GM20431 (cell line): ENCODE results near the gene GABRG2.
"Not testable (repeated sequence)": the region's sequence is repeated elsewhere in the genome, so short reads cannot be mapped to it uniquely, and the experiment has no call there.

Experiments used
- in situ Hi-C: fragments of 300-500 bp; cut with MseI, MboI; formaldehyde crosslinking; loops from one replicate; pipeline ENCODE4 v1.15.0; 2020; ENCODE audit warnings: low sequenced_read_pairs; ENCODE audit not compliant: unreplicated experiment

Gene GABRG2

DNA sequence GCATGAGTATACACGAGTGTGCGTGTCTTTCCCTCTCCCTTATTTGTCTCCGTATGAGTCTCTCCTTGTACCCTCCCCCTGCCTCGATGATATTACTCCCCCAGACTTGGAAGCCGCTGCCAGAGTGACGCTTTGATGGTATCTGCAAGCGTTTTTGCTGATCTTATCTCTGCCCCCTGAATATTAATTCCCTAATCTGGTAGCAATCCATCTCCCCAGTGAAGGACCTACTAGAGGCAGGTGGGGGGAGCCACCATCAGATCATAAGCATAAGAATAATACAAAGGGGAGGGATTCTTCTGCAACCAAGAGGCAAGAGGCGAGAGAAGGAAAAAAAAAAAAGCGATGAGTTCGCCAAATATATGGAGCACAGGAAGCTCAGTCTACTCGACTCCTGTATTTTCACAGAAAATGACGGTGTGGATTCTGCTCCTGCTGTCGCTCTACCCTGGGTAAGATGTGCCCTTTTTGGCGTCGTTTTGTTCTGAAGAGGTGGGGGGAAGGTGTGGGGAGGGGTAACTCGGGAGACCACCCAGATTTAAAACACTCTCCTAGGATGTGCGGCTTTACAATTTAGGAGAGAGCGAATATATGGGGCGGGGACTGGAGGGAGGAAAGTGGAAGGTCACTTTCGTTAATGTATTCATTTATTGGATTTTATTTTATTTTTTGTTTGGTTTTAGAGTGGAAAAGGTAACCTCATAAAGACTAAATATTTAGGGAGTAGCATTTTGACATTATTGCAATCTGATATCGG, at the start of gene GABRG2:
Gene GABRG2 (plus strand): TSS at position 119 of the 757 bp plus-strand sequence. CDS start 227 bp downstream, at position 346.
- in situ Hi-C loops = no loop called here

DNA sequence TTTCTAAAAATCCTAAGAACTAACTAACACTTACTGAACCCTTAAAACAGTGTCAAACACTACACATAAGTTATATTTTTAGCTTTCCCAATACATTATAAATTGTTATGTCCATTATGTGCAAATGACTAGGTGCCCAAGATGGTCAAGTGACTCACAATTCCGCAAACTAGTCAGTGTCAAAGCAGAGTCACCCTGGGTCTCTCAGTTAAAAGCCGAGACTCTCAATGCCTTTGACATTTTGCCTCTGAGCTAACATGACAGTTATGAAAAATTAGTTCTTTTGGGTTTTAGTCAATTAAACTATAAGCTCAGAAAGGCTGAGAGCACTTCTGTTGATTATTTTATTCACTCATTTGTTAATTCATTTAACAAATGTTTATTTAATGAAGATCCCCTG, 42.3 kb upstream of the GABRG2 start:
- in situ Hi-C loops = no loop called here

DNA sequence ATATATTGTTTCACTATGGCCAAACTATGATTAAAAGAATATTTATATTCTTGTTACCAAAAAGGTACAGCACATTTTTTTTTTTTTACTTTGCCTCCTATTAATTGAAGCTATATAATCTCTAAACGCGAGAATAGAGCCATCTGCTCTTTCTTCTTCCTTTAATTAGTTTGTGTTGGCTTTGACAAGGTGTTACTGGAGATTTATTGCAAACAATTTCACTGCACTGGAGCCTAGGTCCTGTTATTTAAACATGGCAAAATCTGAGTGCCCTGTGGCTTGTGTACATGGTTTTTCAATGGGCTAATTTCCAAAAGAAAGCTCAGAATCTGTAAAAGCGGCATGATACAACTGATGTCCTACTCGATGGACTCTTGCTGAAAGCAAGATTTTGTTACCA, 40.8 kb upstream of the GABRG2 start:
- in situ Hi-C loops = no loop called here

DNA sequence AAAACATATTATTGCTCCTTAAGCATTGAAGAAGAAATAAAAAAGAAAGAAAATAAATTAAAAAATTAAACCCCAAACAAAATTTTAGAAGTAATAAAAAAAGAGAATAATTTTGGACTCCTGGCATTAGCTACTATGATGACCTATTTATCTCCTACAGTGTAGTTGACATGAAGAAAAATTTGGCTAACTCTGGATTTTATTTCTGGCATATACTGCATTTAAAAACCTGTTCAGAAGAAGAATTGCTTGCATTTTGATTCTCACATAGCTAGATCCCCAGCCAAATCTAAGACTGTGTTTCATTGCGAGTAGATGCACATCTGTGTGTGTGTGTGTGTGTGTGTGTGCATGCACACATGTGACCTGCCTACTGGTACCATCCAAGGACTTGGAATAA, 30.1 kb upstream of the GABRG2 start:
- in situ Hi-C loops = no loop called here

DNA sequence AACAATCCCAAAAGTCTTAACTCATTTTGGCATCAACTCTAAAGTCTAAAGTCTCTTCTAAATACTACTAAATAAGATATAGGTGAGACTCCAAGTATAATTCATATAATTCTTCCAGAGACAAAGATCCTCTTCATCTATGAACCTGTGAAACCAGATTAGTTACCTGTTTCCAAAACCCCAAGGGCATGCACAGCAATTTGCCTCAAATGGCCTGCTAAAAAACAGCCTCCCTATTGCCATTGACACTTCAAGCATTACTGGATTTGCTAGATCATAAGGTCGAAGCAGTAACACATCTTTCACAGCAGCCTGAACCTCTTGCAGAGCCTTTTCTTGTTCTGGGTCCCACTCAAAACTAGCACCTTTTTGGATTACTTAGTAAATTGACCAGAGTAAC, 20.3 kb upstream of the GABRG2 start:
- in situ Hi-C loops = no loop called here

DNA sequence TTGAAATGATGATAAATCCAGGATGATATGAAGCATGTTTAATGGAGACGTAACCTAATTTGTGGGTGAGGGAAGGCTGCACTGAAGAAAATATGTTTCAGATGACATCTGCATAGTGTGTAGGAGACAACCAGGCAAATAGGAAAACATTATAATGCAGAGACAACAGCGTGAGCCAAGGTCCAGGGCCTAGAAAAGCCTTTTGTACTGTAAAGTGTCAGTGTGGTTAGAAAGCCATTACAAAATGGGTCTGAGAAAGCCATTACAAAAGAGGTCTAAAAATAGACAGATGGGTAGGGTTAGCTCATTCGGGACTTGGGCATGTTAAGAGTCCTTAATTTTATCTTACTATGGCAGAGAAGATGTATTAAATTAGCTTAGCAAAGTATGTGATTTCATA, 14.9 kb upstream of the GABRG2 start:
- in situ Hi-C loops = no loop called here

DNA sequence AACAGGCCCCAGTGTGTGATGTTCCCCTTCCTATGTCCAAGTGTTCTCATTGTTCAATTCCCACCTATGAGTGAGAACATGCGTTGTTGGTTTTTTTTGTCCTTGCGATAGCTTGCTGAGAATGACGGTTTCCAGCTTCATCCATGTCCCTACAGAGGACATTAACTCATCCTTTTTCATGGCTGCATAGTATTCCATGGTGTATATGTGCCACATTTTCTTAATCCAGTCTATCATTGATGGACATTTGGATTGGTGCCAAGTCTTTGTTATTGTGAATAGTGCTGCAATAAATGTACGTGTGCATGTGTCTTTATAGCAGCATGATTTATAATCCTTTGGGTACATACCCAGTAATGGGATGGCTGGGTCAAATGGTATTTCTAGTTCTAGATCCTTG, 12.5 kb upstream of the GABRG2 start:
- in situ Hi-C loops = not testable (repeated sequence)

DNA sequence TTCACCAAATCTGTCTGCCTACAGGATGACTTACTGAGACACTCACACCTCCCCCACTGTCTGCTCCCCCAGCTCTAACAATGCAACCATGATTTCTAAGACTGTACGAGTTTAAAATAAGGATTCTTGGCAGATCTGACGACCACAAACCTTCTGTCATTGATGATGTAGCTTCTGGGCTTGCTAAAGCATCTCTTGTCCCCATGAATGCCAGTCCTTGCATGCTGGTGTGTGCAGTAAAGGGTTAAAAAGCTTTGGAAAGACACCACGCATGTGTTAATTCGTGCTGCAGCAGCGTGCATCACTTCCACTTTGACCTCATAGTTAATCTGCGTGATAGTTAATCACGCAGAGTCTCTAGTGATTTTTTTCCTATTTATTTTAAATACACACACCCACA, 411 bp upstream of the GABRG2 start:
- in situ Hi-C loops = no loop called here

DNA sequence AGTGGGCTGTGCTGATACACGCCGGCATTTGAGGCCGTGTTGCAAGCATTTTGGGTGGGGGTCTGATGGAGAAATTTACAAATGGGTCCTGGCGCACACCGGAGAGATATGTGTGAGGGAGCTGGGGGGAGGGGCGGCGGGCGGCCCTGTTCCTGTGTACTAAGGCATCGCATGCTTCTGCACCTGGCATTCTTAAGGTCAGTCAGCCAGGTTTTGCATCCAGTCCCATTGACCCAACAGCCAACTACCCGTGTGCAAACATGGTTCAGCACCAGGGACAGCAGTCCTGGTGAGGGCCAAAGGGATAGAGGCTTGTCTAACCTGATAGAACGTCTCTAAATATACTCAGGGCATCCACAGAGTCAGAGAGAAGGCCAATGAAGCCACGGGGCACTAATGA, 839 bp downstream of the GABRG2 start:
- in situ Hi-C loops = no loop called here

DNA sequence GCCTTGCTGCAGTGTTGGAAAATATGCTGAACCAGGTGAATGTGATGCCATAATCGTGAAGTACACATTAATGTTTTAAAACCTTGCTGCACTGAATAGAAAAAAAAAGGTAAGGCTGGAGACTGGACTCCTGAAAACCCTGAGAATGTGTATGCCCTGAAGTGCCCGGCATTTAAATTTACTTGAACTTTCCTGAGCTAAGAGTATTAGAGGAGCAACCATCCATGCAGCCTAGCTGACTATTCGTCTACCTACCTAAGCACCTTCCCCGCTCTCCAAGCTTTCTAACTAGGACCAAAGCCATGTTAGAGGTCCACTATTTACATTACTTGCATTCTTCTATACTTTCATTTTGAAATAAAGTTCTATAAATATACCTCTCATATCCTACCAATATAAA, 1.4 kb downstream of the GABRG2 start:
- in situ Hi-C loops = no loop called here

DNA sequence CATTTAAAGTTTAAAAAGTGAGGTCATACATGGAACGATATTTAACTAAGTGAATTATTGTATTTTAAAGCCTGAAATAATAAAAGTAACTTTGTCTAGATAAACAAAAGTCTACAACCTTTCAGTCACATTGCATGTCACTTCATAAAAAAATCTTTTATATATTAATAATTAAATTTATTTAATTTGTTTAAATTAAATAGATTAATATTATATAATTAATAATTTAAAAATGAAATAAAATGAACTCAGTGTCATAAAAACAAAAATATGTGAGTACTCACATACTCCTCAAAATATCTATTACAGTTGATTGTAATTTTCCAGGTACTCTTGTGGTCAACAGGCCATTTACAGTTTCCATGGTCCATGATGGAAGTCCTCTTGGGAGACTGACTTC, 11.2 kb downstream of the GABRG2 start:
- in situ Hi-C loops = no loop called here

DNA sequence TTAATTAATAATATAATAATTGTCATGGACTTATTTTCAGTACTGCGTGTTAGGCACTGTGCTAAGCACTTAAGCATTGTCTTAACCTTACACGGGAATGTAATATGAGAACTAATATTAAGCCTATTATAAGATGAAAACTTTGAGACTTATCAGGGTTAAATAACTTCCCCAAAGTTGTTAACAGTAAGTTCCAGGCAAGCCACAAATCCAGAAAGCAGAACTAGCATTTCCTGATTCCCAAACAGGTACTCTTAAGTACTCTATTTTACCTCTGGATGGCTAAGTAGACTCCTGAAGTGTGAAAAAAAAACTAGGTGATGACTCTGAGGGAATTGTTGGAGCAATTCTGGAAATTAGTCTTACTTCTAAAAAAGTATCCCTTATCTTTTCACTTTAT, 23.8 kb downstream of the GABRG2 start:
- in situ Hi-C loops = no loop called here

DNA sequence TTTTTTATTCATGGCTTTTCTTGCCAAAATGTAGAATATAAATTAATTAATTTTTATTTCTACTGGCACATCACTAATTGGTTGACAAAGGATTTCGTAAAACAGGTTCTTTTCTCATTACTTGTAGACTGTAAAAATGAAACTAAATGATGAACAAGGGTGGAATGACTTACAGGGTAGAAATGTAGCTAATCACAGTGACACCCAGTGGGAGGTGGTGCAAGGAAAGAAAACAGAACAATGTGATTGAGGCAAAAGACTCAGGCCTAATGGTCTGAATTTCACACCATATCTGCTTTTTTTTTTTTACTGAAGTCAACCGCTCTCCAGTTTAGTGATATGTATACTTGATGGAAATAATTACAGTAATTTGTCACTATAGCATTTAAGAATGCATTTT, 28.9 kb downstream of the GABRG2 start:
- in situ Hi-C loops = no loop called here

DNA sequence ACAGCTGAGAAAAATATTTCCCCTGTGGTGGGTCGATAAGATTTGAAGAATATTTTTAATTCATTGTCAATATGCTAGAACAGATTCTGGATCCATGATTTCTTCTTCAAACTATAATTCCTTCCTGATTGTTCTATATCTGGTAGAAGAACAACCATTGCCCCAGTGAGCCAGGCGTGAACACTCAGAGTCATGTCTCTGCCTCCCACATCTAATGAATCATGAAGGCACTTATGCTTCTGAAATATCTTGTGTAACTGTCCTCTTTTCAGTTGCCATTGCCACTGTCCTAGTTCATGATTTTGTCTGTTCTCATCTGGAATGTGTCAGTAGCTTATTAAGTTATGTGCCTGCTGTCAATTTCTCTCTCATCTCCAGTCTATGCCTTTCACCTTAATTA, 40.0 kb downstream of the GABRG2 start:
- in situ Hi-C loops = no loop called here

DNA sequence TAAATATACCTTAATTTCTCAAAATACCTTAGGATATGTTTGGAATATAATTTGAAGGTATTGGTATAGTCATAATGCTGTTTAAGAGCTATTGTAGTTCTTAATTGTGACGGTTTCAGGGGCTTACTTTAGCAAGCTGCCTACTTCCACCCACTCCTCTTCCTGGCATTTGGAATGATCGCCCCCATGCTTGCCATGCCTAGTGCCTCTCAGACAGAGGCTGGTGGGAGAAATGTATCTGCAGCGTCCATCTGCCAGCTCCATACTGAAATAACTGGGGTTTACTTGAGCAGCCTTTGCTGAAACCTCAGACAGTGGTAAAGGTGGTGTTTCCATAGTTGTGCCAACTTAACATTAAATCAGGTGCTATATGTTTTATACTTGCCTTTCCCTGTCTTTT, 52.2 kb downstream of the GABRG2 start:
- in situ Hi-C loops = no loop called here

DNA sequence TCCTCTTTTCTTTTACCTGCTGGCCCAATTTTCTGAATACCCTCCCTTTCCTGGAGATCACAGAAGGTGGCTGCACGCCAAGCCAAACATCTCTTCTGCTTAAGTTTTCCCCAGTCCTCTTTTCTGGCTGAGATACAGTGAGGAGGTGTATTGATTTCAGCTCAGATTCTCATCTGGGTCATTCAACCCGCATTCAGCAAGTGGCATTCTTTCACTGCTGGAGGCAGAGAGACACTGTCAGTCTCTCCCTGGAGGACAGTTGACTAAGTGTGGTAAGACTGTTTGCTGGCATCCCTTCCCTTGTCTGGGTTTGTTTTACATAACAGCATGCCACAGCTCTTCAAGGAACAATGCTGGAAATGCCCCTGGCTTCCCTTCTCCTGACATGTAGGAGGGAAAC, 60.5 kb downstream of the GABRG2 start:
- in situ Hi-C loops = no loop called here

DNA sequence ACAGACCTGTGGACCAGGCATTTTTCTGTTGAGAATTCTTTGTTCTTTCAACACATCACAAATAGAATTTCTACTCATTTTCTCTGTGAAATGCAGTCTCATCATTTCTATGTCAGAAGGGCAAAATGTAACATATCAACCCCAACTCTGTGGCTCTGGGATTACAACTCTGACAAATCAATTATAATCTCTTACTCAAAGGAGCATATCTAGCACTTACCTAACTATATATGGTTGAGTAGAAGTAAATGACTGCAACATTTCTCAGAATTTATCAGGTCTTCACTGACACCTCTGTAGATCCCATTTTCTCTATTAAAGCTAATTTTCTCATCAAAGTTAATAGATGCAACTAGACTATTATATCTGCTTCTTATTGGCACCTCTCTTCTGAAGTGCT, 64.8 kb downstream of the GABRG2 start:
- in situ Hi-C loops = no loop called here

DNA sequence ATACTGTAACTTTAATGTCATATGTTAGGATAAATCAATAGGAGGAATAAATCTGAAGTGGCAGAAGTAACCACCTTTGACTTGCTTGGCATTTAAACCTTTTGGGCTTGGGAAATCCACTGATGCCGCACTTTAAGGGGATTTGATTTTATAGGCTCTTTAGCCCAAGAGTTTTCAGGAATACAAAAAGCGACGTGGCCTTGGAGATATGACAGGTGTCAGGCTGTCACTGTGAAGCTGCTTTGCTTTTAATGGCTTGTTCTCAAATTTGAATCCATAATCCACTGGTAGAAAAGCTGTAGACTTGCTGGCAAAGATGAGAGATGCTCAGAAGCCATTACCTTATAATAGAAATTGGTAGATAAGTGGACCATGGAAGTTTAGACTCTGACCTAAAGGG, 71.6 kb downstream of the GABRG2 start:
- in situ Hi-C loops = no loop called here

DNA sequence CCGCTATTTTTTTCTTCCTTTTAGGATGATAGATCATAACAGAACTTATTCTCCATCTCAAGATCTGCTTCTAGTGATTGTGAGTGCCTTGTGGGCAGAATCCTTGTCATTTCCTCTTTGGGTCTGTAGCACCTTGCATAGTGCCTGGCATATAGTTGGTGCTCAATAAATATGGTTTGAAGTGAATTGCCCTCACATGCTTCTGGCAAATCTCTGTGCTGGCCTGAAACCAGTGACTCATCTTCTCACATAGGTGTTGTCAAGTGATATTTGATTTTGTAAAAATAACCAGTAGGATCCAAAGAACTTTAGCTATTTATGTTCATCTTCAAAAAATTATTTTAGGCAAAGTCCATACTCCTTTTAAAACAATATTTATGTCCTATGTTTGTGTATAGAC, 86.7 kb downstream of the GABRG2 start:
- in situ Hi-C loops = no loop called here

DNA sequence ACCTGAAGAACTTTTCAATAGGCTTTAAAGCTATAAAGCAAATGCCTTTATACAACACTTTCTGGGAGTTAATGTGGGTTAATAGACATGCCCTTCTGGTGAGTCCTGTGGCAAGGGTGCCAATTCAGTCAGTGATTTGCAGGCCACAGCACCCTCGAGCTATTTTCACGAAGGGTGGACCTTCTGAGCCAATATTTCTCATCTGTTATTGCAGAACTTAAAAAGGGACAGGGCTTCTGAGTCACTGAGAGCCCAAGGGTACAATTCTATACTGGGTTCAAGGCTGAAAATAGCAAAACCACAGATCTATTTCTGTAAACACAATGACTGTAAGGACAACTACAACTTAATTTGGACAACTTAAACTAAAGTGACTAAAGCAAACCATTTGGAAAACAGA, 92.8 kb downstream of the GABRG2 start:
- in situ Hi-C loops = no loop called here

DNA sequence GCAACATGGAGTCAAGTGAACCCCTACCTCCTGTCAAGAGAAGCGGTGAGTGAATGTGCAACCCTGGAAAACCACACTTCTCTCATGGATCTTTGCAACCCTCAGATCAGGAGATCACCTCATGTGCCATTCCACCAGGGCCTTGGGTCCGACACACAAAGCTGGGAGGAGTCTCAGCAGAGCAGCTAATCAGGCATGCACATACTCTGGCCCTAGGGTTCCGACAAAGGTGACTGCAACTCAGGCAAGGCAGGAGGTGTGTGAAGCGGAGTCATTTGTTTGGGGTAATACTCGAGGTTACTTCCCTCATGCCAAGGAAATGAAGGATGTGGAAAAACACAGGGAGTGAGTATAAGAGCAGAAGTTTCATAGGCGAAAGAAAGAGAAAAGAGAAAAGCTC, 96.1 kb downstream of the GABRG2 start:
- in situ Hi-C loops = no loop called here

DNA sequence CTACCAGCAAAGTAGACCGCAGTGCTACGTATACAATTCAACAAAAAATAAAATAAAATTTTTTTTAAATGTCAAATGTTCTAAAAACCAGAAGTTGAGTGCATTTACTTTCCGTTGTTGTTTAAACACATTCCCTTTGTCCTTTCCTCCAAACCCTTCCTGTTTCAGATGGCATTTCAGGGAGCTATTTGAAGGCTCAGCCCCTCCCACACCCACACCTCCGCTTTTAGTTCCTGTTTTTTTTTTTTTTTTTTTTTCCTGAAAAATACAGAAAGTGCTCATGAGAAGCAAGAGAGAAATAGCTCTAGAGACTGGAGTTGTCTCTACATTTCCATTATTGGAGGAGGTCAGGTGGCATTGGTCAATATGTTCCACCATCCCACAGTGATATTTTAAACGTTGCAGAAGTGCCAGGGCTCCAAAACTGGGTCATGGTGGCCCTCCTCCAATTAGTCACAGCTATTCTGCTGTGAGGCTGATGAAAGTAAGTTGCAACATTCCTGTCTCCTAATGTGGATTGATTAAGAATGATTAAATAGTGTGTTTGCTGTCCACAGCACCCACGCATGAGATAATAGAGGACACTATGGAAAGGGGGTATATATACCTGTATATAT, 106.9 kb downstream of the GABRG2 start:
- in situ Hi-C loops = no loop called here
